Bladder microvascular endothelial cell (primary cell): ENCODE data around the gene DMRTA2. TPM values are rescaled to one million over a fixed set of nuclear protein-coding genes. Genes with fewer than 3 reads are reported as not detected.

ENCODE experiments used
- total RNA-seq: library from RNA; depleted of rRNA; stranded (reverse); fragments of >200 nt; gene quantifications from 2 replicates; pipeline ENCODE4 v1.2.3, GENCODE V29; 2014

Gene DMRTA2
- total RNA-seq, result 0.06 TPM in 1 of 2 replicates, not detected in the other

DNA sequence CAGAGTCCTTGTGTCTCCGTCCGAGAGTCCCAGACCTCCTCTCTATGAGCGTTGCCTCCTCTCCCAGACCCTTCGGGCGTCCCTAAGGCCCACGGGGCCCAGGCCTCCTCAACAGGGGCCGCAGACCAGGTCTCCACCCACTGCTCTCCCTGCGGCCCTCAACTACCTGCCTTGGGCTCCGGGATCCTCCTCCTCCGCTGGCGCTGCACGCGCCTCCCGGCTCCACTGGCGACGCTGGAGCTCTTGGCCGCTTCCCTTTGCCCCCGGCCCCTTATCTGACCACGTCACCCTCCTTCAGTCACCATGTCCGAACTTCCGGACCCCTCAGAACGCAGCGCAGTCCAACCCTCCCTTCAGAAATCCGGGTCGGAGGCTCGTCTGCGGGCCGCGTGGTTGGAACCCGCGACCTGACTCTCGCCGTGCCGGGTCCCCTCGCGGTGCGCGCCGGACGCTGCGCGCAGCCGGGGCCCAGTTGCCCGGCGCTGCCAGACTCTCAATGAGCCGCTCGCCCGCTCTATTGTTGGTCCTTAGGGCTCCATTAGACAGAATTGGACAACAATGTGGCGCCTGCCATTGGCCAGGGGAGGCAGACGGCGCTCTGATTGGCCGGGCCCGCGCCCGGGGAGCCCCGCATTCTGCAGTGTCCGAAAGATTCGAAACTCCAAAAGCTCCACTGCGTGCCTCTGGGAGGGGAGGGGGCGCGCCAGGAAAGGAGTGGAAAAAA is at the start of gene DMRTA2:
Gene DMRTA2, minus strand, starts transcription at position 498 of the 724 bp plus-strand sequence. CDS start 1,907 bp downstream, outside the sequence.

